Ecto neural progenitor cell (in vitro differentiated cells): ENCODE data around the gene SMAD1.

Experiments used
- DNase-seq: peaks from one replicate; pipeline ENCODE4 v3.0.0-alpha.2; 2018; ENCODE audit warnings: low spot score

The SMAD1 gene

GRCh38 chr4:145481164-145481941 lies at the start of gene SMAD1:
Gene SMAD1, plus strand, starts transcription at chr4:145481853. Its CDS starts 32,761 bp downstream, at chr4:145514614.
- peak; percentile 89 for DNase-seq

- no peak for DNase-seq
Measured at GRCh38 chr4:145433684-145434083, 48.0 kb upstream of the SMAD1 start.

- no peak for DNase-seq
Measured at GRCh38 chr4:145435646-145436045, 46.0 kb upstream of the SMAD1 start.

- no peak for DNase-seq
Measured at GRCh38 chr4:145436114-145436513, 45.5 kb upstream of the SMAD1 start.

DNA sequence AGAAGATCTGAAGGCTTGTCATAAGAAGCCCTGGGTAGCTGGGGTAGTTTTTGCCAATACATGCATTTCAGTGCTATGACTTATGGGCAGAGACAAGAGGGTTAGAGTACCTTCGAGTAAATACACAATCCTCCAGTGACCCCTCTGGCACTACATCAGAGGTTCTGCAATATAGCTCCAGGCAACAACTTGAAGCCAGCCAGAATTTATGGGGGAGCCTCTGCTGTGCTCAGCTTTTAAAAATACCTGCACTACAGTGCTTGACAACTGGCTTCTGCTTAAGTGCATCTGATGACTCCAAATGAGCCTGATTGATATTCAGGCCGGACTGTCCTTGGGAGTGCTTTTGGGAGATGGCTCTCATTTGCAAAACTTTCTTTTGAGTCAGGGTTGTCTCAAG lies 44.9 kb upstream of the SMAD1 start:
- no peak for DNase-seq

- DNase-seq: no peak
Measured at GRCh38 chr4:145437466-145437865, 44.2 kb upstream of the SMAD1 start.

DNA sequence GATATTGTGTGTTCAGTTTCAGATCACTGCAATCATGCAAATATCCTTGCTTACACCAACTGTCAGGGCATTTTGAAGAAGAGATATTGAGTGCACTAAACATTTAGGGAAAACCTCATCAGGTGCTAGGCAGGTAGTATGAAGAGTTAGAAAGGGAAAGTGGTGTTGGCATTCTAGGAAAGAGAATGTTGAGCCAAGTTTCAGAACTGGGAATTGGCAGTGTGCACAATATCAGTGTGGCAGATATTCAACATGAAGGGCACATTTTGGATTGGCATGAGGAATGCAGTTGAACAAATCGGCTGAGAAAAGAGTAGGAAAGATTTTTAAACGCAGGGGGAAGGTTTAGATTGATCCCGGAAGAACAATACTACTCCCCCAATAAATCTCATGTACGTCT lies 43.4 kb upstream of the SMAD1 start:
- no peak for DNase-seq

DNA sequence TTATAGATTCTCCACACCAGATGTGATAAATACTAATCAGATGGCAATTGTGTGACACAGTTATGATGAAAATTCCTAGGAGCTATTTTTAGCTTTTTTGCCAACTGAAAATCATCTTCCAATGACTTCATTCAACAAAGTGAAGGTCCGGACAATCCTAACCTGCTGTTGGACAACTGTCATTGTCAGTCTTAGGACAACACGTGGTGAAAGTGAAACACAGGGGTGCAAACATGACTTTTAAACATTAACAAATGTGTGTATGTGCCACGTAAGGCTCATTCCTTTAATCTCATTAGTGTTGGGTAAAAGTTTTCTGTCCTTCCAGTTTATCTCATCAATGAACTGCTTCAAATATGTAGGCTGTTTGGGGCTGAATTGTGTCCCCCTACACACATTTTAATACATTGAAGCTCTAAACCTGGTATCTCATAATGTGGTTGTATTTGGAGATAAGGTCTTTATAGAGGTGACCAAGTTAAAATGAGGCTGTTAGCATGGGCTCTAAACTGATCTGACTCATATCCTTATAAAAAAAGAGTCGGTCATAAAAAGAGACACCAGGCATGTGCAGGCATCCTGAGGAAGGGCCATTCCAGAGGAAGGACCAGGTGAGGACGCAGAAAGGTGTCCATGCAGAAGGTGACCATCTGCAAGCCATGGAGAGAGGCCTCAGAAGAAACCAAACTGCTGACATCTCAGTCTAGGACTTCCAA lies 41.2 kb upstream of the SMAD1 start:
- no peak for DNase-seq

DNA sequence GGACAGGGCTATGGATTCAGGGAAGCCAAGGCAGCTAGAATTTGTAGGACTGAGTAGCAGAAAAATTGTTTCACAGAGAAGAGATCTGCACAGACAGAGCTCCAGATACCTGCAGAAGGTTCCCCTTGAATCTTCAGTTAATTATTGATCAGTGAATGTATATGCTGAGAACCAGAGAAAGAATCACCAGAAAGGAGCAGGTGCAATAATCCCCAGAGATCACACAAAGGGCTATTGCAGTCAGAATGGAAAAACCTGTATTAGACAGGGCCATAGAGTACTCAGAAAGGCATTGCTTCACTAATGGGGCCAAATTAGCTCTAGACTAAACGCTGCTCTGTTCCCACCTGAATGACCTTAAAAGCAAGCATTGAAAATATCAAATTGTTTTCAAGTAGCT lies 35.5 kb upstream of the SMAD1 start:
- DNase-seq: no peak

DNA sequence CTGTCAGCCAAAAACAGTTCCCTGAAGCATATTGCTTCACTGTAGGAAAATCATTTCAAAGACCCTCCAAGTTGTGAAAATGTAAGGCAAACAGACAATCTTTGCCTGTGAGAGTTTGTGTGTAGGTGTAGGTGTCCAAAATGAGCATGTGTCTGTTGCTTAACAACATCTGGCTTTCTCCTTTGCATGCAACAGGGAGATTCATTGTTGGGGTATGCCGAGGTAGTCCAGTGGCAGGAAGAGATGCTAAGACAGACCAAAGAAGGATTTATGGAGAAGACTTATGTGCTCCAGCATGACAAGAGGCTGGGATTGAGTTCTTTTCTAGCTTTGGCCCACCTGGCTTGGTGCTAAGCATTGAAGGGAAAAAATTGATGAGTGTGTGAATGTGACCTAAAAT lies 29.8 kb upstream of the SMAD1 start:
- no peak for DNase-seq

GRCh38 chr4:145452447-145453162 lies 29.0 kb upstream of the SMAD1 start:
- no peak for DNase-seq

- DNase-seq: no peak
Measured at GRCh38 chr4:145453163-145453520, 28.5 kb upstream of the SMAD1 start.

DNA sequence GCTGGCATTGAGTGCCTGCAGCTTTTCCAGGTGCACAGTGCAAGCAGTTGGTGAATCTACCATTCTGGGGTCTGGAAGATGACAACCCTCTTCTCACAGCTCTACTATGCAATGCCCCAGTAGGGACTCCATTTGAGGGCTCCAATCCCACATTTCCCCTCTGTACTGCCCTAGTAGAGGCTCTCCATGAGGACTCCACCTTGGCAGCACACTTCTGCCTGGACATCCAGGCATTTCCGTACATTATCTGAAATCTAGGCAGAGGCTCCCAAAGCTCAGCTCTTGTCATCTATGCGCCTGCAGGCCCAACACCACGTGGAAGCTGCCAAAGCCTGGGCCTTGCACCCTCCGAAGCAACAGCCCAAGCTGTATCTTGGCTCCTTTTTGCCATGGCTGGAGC lies 8.4 kb upstream of the SMAD1 start:
- DNase-seq: no peak

- DNase-seq: no peak
Measured at GRCh38 chr4:145480257-145480656, 1.4 kb upstream of the SMAD1 start.

DNA sequence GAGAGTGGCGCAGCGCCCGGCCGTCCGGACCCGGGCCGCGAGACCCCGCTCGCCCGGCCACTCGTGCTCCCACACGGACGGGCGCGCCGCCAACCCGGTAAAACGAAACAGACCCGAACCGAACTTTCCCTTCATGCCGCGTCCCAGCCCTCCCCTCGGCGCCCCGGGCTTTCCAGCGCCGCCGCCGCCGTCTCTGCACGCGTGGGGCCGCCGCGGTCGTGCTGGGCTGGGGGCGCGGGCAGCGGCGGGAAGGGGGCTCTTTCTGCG lies 222 bp downstream of the SMAD1 start:
- no peak for DNase-seq

GRCh38 chr4:145482209-145483037 lies 770 bp downstream of the SMAD1 start:
- DNase-seq: peak; percentile 73

GRCh38 chr4:145483514-145483913 lies 1.9 kb downstream of the SMAD1 start:
- no peak for DNase-seq

GRCh38 chr4:145484225-145484846 lies 2.7 kb downstream of the SMAD1 start:
- no peak for DNase-seq

GRCh38 chr4:145485120-145485519 lies 3.5 kb downstream of the SMAD1 start:
- no peak for DNase-seq

- no peak for DNase-seq
Measured at GRCh38 chr4:145486603-145487002, 5.0 kb downstream of the SMAD1 start.

GRCh38 chr4:145487631-145488030 lies 6.0 kb downstream of the SMAD1 start:
- DNase-seq: no peak

DNA sequence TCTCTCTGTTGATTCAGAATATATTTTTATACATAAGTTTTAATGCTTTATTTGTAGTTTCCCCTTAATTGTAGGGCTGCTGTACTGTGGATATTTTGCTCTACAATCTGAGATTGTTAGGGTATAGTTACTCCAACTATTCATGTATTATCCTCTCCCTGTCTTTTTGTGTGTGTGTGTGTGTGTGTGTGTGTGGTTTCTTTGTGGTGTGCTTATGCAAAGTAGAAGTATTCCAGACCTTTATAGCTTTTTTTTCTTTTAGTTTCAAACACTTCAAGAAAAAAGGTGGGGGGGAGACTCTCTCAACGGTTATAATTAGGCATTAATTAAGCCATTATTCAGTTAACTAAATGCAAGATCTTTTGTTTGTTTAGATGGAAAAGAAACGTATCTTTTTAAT lies 6.7 kb downstream of the SMAD1 start:
- no peak for DNase-seq
